ENCODE results near the gene FAAP20. TPM values are rescaled to one million over a fixed set of nuclear protein-coding genes. Genes with fewer than 3 reads are reported as not detected.

The FAAP20 gene
- total RNA-seq, 4 donors from 2014 or later: 16.5 to 31.2 (median 25.4) TPM

DNA sequence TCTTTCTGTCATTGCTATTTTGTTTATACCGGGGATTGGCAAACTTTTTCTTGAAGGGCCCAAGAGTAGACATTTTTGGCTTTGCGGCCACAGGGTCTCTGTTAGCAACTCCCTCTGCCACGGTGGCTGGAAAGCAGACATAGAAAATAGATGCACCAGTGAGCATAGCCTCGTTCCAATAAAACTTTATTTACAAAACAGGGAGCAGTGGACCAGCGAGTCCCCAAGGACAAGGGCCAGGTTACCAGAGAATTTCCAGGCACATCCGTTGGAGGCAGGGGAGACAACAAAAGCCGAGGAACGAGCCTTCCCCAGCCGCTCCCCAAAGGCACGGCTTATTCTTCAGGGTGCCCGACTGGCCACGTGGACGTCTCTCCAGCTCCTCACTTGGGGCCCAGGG lies 26.5 kb downstream of the FAAP20 start:
- H3K4me3 ChIP-seq: no peak overlapping the region
- no peaks in the 10 kb centered on the region for H3K4me1 ChIP-seq
- no peaks in the 10 kb centered on the region for H3K9me3 ChIP-seq
- no peak for DNase-seq
- H3K36me3 ChIP-seq: peaks cover 0 to 25% (median 0%) of the 10 kb centered on the region in 3 donors
- H3K27me3 ChIP-seq: no peaks in the 10 kb centered on the region
- TF ChIP-seq, protein P1, sequence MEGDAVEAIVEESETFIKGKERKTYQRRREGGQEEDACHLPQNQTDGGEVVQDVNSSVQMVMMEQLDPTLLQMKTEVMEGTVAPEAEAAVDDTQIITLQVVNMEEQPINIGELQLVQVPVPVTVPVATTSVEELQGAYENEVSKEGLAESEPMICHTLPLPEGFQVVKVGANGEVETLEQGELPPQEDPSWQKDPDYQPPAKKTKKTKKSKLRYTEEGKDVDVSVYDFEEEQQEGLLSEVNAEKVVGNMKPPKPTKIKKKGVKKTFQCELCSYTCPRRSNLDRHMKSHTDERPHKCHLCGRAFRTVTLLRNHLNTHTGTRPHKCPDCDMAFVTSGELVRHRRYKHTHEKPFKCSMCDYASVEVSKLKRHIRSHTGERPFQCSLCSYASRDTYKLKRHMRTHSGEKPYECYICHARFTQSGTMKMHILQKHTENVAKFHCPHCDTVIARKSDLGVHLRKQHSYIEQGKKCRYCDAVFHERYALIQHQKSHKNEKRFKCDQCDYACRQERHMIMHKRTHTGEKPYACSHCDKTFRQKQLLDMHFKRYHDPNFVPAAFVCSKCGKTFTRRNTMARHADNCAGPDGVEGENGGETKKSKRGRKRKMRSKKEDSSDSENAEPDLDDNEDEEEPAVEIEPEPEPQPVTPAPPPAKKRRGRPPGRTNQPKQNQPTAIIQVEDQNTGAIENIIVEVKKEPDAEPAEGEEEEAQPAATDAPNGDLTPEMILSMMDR (IDR thresholded peaks at IDR 0.05): no peak
- TF ChIP-seq POLR2A (IDR thresholded peaks at IDR 0.05): no peak
- no peak overlapping the region for H3K27ac ChIP-seq

DNA sequence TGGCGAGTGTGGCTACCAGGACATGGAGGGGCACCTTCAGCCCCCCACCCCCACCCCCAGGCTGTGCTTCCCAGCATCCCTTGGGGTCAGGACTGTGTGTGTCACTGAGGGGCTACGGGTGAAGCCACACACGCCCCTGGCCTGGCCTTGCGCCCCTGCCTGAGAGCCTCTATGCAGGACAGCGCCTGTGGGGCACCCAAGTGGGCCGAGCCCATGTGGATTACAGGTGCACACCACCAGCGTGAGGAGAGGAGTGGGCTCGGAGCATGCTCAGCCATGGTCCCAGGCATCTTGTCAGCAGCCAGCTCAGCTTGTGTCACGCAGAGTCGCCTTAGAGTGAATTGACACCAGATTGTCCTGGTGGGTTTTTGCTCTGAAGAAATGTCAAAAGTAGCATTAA lies 27.9 kb downstream of the FAAP20 start:
- H3K4me3 ChIP-seq: no peak overlapping the region
- H3K27me3 ChIP-seq: no peaks in the 10 kb centered on the region
- DNase-seq: no peak
- no peaks in the 10 kb centered on the region for H3K9me3 ChIP-seq
- peaks cover 0 to 20% (median 0%) of the 10 kb centered on the region in 3 donors for H3K36me3 ChIP-seq
- TF ChIP-seq, protein P1 (IDR thresholded peaks at IDR 0.05): no peak
- TF ChIP-seq POLR2A (IDR thresholded peaks at IDR 0.05): no peak
- H3K4me1 ChIP-seq: no peaks in the 10 kb centered on the region
- no peak overlapping the region for H3K27ac ChIP-seq

DNA sequence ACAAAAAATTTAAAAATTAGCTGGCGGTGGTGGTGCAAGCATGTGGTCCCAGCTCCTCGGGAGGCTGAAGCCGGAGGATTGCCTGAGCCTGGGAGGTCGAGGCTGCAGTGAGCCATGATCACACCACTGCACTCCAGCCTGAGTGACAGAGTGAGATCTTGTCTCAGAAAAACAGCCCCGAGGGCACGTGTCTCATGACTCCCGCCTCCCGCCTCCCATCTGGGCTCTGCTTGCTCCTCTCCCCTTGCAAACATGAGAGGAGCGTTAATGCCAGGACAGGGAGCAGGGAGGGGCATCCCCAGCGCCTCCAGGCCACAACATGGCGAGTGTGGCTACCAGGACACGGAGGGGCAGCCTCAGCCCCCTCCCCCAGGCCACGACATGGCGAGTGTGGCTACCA lies 28.3 kb downstream of the FAAP20 start:
- Histone ChIP-seq H3K27me3 (no peaks in the 10 kb centered on the region), H3K36me3 (peaks cover 0 to 20% (median 0%) of the 10 kb centered on the region in 3 donors), H3K4me3 (no peak overlapping the region), H3K9me3 (no peaks in the 10 kb centered on the region), H3K4me1 (no peaks in the 10 kb centered on the region), H3K27ac (no peak overlapping the region)
- TF ChIP-seq POLR2A (IDR thresholded peaks at IDR 0.05): no peak
- TF ChIP-seq, protein P1 (IDR thresholded peaks at IDR 0.05): no peak
- no peak for DNase-seq

DNA sequence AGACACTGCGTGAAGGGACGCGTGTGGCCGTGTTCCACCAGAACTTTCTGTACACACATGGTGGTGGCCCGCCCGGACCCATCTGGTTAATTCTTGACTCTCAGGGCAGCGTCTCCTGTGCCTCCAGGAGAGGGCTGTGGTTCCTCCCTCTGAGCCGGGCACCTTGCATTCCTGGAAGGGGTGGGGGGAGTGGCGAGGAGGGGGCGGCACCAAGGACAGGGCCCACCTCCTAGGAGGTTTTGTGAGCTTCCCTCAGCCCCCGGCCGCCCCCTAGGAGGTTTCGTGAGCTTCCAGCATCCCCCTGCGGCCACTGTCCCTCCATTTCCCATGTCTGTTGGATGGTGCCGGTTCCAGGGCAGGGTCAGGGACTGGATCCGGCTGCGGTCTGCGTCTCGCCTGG lies 28.9 kb downstream of the FAAP20 start:
- DNase-seq: no peak
- no peak for TF ChIP-seq POLR2A (IDR thresholded peaks at IDR 0.05)
- TF ChIP-seq, protein P1 (IDR thresholded peaks at IDR 0.05): no peak
- H3K9me3 ChIP-seq: no peaks in the 10 kb centered on the region
- H3K27ac ChIP-seq: no peak overlapping the region
- H3K36me3 ChIP-seq: peaks cover 0 to 25% (median 0%) of the 10 kb centered on the region in 3 donors
- H3K27me3 ChIP-seq: no peaks in the 10 kb centered on the region
- no peak overlapping the region for H3K4me3 ChIP-seq
- no peaks in the 10 kb centered on the region for H3K4me1 ChIP-seq

DNA sequence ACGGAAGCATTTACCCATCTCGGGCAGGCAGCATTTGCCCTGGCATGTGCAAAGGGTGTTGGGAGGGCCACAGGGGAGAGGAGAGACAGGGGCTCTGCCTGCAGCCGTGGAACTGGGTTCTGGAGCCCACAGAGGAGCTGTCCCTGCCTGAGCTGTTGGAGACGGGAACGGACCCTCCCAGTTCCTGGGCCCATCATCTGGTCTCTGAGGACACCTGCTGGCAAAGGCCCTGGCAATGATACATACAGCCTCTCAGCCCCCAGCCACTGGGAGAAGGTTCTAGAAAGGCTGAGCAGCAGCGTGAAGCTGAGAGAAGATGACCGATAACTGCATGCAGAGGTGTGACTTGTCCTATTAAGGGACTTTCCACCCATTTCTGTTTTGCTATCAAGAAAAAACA lies 31.4 kb downstream of the FAAP20 start:
- TF ChIP-seq, protein P1 (IDR thresholded peaks at IDR 0.05): no peak
- no peak for TF ChIP-seq POLR2A (IDR thresholded peaks at IDR 0.05)
- Histone ChIP-seq H3K27ac (no peak overlapping the region), H3K36me3 (peaks cover 0 to 38% (median 0%) of the 10 kb centered on the region in 3 donors), H3K27me3 (no peaks in the 10 kb centered on the region), H3K4me1 (no peaks in the 10 kb centered on the region), H3K4me3 (no peak overlapping the region), H3K9me3 (no peaks in the 10 kb centered on the region)
- DNase-seq: no peak

Measured in Peyer's patch (tissue), 4 donors.